Lower leg skin (tissue), 3 donors: ENCODE measurements around the gene P2RY8.

Experiments used
- POLR2A ChIP-seq, 2 donors: fragments of 450-650 bp; IDR thresholded peaks; one replicate each; pipeline ENCODE4 v1.6.1; 2016 to 2017; ENCODE audit warnings: antibody characterized with exemption in 2 of 2, mild to moderate bottlenecking in 1 of 2, moderate library complexity in 1 of 2
- TF ChIP-seq, protein P1 (sequence below), 3 donors: fragments of 450-650 bp; IDR thresholded peaks; one replicate each; pipeline ENCODE4 v1.5.1; 2016; ENCODE audit warnings: antibody characterized with exemption in 3 of 3, mild to moderate bottlenecking in 3 of 3, moderate library complexity in 2 of 3

DNA sequence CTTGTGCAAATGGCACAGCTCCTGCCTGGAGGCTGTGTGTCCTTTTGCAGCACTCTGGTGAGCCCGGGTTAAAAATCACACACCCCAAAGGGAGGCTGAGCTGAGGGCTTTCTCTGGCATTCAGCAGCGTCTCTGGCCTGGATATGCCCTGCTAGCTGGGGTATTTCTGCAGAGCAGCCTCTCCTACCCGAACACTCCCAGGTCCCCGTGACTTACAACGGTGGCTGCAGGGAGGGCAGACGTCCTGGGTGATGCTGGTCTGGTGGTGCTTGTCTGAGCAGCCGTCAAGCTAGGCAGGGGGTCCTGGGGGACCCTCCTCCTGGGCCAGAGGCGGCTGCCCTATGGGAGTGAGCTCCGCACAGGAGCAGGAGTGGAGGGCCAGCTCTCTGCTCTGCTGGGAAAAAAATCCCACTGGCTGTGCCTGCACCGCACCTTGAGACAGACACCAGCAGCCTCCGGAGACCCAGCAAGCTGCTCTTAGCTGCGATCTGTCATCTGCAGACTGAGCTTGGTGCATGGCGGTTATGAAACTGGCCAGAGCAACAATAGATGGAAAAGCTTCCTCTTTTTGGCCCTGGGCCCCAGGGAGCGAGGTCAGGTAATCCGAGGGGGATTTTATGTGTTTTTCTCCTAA, 43.0 kb downstream of the P2RY8 start:
- TF ChIP-seq, protein P1, sequence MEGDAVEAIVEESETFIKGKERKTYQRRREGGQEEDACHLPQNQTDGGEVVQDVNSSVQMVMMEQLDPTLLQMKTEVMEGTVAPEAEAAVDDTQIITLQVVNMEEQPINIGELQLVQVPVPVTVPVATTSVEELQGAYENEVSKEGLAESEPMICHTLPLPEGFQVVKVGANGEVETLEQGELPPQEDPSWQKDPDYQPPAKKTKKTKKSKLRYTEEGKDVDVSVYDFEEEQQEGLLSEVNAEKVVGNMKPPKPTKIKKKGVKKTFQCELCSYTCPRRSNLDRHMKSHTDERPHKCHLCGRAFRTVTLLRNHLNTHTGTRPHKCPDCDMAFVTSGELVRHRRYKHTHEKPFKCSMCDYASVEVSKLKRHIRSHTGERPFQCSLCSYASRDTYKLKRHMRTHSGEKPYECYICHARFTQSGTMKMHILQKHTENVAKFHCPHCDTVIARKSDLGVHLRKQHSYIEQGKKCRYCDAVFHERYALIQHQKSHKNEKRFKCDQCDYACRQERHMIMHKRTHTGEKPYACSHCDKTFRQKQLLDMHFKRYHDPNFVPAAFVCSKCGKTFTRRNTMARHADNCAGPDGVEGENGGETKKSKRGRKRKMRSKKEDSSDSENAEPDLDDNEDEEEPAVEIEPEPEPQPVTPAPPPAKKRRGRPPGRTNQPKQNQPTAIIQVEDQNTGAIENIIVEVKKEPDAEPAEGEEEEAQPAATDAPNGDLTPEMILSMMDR (IDR thresholded peaks at IDR 0.05): no peak
- no peak for TF ChIP-seq POLR2A (IDR thresholded peaks at IDR 0.05)
